ENCODE results near the gene LRP2BP.

DNA sequence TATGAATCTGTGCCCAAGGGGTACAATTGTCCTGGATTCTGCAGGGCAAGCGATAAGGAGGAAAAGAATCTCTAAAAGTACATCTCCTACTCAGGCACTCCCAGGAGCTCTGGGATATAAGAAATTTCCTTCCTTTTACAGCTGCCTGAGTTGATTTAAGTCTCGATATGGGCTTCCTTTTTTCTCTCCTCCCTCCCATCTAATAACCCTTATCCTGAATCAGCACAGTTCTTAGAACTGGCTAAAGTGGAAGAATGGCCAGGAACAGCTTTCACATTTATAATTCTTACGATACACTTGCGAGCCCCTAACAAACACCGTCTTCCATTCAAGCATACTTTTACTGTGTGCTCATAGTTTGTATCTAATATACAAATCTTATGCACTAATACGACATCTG, 21.2 kb downstream of the LRP2BP start:
- TF ChIP-seq, protein P1, sequence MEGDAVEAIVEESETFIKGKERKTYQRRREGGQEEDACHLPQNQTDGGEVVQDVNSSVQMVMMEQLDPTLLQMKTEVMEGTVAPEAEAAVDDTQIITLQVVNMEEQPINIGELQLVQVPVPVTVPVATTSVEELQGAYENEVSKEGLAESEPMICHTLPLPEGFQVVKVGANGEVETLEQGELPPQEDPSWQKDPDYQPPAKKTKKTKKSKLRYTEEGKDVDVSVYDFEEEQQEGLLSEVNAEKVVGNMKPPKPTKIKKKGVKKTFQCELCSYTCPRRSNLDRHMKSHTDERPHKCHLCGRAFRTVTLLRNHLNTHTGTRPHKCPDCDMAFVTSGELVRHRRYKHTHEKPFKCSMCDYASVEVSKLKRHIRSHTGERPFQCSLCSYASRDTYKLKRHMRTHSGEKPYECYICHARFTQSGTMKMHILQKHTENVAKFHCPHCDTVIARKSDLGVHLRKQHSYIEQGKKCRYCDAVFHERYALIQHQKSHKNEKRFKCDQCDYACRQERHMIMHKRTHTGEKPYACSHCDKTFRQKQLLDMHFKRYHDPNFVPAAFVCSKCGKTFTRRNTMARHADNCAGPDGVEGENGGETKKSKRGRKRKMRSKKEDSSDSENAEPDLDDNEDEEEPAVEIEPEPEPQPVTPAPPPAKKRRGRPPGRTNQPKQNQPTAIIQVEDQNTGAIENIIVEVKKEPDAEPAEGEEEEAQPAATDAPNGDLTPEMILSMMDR (IDR thresholded peaks at IDR 0.05; ENCODE audit: insufficient read depth, low read depth, low read length), result no peak
- no peak for TF ChIP-seq EZH2 (IDR thresholded peaks at IDR 0.05; ENCODE audit: insufficient read depth, low read length)
